ENCODE measurements around the gene COL24A1.

GRCh38 chr1:86175756-86176155 is 19.2 kb upstream of the COL24A1 start:
- TF ChIP-seq EZH2 (IDR thresholded peaks at IDR 0.05) (no peak), POLR2AphosphoS5 (IDR thresholded peaks at IDR 0.05; ENCODE audit: borderline replicate concordance, low read depth, low read length) (no peak), FOXP2 (optimal IDR thresholded peaks at IDR 0.05; ENCODE audit: control extremely low read depth, extremely low read length, insufficient read depth) (no peak)
